ENCODE measurements around the gene GLIPR1L2.

GRCh38 chr12:75364919-75365318 is 26.0 kb upstream of the GLIPR1L2 start:
- TF ChIP-seq CTCF (conservative IDR thresholded peaks at IDR 0.05; ENCODE audit: low read depth, low read length) (no peak), EZH2 (IDR thresholded peaks at IDR 0.05; ENCODE audit: borderline replicate concordance, low read depth, low read length, poor library complexity, severe bottlenecking) (no peak)

All from A673 (cell line).